ENCODE measurements around the gene F12. TPM values are rescaled to one million over a fixed set of nuclear protein-coding genes. Genes with fewer than 3 reads are reported as not detected.

Gene F12
- total and polyA plus RNA-seq, 2 donors, result 0.19 to 1.2 TPM

DNA sequence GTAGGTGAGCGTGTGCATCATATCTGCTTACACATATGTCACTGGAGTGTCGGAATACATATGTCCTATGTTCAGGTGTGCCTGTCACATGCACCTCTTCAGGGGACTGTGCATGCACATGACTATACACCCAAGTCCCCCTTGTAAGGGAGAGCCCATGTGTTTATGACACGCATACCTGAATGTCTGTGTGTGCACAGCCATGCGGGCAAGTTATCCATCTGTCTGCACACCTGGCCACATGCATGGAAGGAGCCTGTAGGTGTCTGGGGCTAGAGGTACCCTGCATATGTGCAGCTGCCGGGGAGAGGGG lies 52.3 kb downstream of the F12 start:
- no peak for DNase-seq (ENCODE audit: low read depth in 6 of 9, low spot score in 9 of 9)
- peak overlapping the region; percentile 87 to 91 for H3K27ac ChIP-seq (ENCODE audit: low read depth in 1 of 2, low read length in 1 of 2)
- peak overlapping the region in 1 of 2 donors; percentile 85 for H3K4me3 ChIP-seq (ENCODE audit: low read length in 2 of 2)
- no peaks in the 10 kb centered on the region for H3K27me3 ChIP-seq (ENCODE audit: control insufficient read depth in 2 of 2, insufficient read depth in 1 of 2, low read length in 1 of 2)
- peaks cover 0 to 6% of the 10 kb centered on the region in 2 donors for H3K36me3 ChIP-seq (ENCODE audit: control insufficient read depth in 2 of 2, insufficient read depth in 2 of 2, low read length in 1 of 2)
- peaks cover 56 to 74% of the 10 kb centered on the region in 2 donors for H3K4me1 ChIP-seq (ENCODE audit: control insufficient read depth in 2 of 2, insufficient read depth in 2 of 2, low read length in 2 of 2)
- WGBS, result 49% methylated on average over 5 of the region's 5 CpGs
- peaks cover 0 to 14% of the 10 kb centered on the region in 2 donors for H3K9me3 ChIP-seq (ENCODE audit: control insufficient read depth in 2 of 2, insufficient read depth in 1 of 2, low read length in 1 of 2)

DNA sequence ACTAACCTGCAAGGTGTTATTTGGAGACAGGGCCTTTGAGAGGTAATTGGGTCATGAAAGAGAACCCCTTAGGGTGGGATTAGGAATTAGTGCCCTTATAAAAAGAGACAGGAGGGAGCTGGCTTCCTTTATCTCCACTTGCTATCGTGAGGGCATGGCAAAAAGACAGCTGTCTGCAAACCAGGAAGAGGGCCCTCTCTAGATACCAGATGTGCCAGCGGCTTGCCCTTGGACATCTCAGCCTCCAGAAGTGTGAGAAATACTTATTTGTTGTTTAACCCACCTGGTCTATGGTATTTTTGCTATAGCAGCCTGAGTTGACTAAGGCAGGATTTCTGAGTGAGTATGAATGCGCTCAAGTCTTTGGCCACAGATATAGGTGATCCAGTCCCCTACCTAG lies 52.6 kb downstream of the F12 start:
- peaks cover 54 to 74% of the 10 kb centered on the region in 2 donors for H3K4me1 ChIP-seq (ENCODE audit: control insufficient read depth in 2 of 2, insufficient read depth in 2 of 2, low read length in 2 of 2)
- peak overlapping the region; percentile 87 to 91 for H3K27ac ChIP-seq (ENCODE audit: low read depth in 1 of 2, low read length in 1 of 2)
- no peak overlapping the region for H3K4me3 ChIP-seq (ENCODE audit: low read length in 2 of 2)

DNA sequence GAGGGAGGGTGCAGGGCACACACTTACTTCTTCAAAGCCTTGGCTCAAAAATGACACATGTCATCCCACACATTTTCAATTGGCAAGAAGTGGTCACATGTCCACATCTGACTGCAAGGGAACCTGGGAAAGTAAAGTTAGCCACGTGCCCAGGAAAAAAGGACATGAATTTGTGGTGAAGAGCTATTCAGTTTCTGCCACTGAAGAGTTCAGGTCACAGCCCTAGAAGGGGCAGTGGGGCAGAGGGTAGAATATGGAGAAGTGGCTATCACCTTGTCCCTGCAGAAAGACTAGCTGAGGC lies 53.5 kb downstream of the F12 start:
- Histone ChIP-seq H3K4me1 (ENCODE audit: control insufficient read depth in 2 of 2, insufficient read depth in 2 of 2, low read length in 2 of 2) (peaks cover 44 to 71% of the 10 kb centered on the region in 2 donors), H3K27ac (ENCODE audit: low read depth in 1 of 2, low read length in 1 of 2) (peak overlapping the region in 1 of 2 donors; percentile 87), H3K36me3 (ENCODE audit: control insufficient read depth in 2 of 2, insufficient read depth in 2 of 2, low read length in 1 of 2) (peaks cover 0 to 6% of the 10 kb centered on the region in 2 donors), H3K9me3 (ENCODE audit: control insufficient read depth in 2 of 2, insufficient read depth in 1 of 2, low read length in 1 of 2) (peaks cover 0 to 16% of the 10 kb centered on the region in 2 donors), H3K27me3 (ENCODE audit: control insufficient read depth in 2 of 2, insufficient read depth in 1 of 2, low read length in 1 of 2) (no peaks in the 10 kb centered on the region), H3K4me3 (ENCODE audit: low read length in 2 of 2) (no peak overlapping the region)
- WGBS, result 15% methylated on average over 1 of the region's 1 CpG
- no peak for DNase-seq (ENCODE audit: low read depth in 6 of 9, low spot score in 9 of 9)

More for the DNA sequence above, 52.6 kb downstream of the F12 start:
- H3K27me3 ChIP-seq (ENCODE audit: control insufficient read depth in 2 of 2, insufficient read depth in 1 of 2, low read length in 1 of 2), result no peaks in the 10 kb centered on the region
- H3K36me3 ChIP-seq (ENCODE audit: control insufficient read depth in 2 of 2, insufficient read depth in 2 of 2, low read length in 1 of 2), result peaks cover 0 to 6% of the 10 kb centered on the region in 2 donors
- WGBS, result 33% methylated on average over 3 of the region's 3 CpGs
- H3K9me3 ChIP-seq (ENCODE audit: control insufficient read depth in 2 of 2, insufficient read depth in 1 of 2, low read length in 1 of 2), result peaks cover 0 to 16% of the 10 kb centered on the region in 2 donors
- DNase-seq (ENCODE audit: low read depth in 6 of 9, low spot score in 9 of 9), result peak in 1 of 9 donors; percentile 53

DNA sequence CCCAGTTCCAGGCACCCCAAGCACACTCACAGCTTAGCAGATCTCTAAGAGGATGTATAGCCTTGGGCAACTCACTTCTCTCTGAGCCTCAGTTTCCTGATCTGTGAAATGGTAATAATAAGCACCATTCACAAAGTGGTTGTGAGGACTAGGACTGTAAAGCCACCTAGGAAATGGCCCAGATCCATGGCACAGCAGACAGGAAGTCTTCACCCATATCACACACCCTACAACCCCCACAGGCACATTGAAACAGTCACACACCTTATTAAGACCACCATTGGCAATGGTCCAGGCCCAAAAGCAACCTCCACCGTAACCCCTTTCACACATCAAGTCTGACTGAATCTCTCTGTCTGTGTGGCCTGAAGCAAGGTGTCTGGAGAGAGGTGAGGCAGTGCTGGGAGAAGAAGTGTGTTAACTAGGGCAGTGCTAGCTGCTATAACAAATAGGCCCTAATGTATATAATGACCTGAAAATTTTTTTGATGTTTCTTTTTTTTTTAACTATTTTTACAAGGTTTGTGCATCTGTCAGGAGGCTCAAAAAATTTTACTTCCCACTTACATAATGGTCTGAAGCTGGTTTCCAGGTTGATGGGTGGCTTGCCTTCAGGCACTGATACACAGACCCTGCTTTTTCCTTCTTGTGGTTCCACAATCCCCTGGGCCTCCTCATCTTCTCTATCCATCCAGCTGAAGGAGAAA lies 54.0 kb downstream of the F12 start:
- Histone ChIP-seq H3K4me1 (ENCODE audit: control insufficient read depth in 2 of 2, insufficient read depth in 2 of 2, low read length in 2 of 2) (peaks cover 47 to 73% of the 10 kb centered on the region in 2 donors), H3K9me3 (ENCODE audit: control insufficient read depth in 2 of 2, insufficient read depth in 1 of 2, low read length in 1 of 2) (peaks cover 0 to 16% of the 10 kb centered on the region in 2 donors), H3K27me3 (ENCODE audit: control insufficient read depth in 2 of 2, insufficient read depth in 1 of 2, low read length in 1 of 2) (no peaks in the 10 kb centered on the region), H3K27ac (ENCODE audit: low read depth in 1 of 2, low read length in 1 of 2) (peak overlapping the region in 1 of 2 donors; percentile 87), H3K4me3 (ENCODE audit: low read length in 2 of 2) (no peak overlapping the region), H3K36me3 (ENCODE audit: control insufficient read depth in 2 of 2, insufficient read depth in 2 of 2, low read length in 1 of 2) (peaks cover 0 to 6% of the 10 kb centered on the region in 2 donors)
- 50% methylated on average over 1 of the region's 1 CpG for WGBS
- no peak for DNase-seq (ENCODE audit: low read depth in 6 of 9, low spot score in 9 of 9)

DNA sequence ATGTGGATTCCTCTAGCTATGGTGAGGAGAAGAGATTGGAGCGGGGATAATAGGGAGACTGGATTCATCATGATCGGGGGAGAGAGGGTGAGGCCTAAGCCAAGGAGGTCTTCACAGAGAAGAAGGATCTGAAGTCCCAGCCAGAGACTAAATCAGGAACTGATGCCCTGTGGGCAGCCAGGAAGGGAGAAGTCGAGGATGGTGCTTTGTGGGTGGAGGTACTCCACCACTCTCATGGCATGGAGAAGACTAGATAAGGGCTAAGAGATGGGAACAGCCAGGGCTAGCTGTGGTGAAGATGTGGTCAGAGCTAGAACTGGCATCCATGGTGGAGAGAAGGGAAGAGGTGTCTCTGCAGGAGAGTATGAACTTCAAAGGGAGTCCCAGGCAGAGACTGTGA lies 54.7 kb downstream of the F12 start:
- 73% methylated on average over 3 of the region's 3 CpGs for WGBS
- peaks cover 0 to 16% of the 10 kb centered on the region in 2 donors for H3K9me3 ChIP-seq (ENCODE audit: control insufficient read depth in 2 of 2, insufficient read depth in 1 of 2, low read length in 1 of 2)
- no peak overlapping the region for H3K4me3 ChIP-seq (ENCODE audit: low read length in 2 of 2)
- no peak for DNase-seq (ENCODE audit: low read depth in 6 of 9, low spot score in 9 of 9)
- H3K4me1 ChIP-seq (ENCODE audit: control insufficient read depth in 2 of 2, insufficient read depth in 2 of 2, low read length in 2 of 2), result peaks cover 46 to 73% of the 10 kb centered on the region in 2 donors
- H3K27me3 ChIP-seq (ENCODE audit: control insufficient read depth in 2 of 2, insufficient read depth in 1 of 2, low read length in 1 of 2), result no peaks in the 10 kb centered on the region
- H3K27ac ChIP-seq (ENCODE audit: low read depth in 1 of 2, low read length in 1 of 2), result no peak overlapping the region
- peaks cover 4 to 6% of the 10 kb centered on the region in 2 donors for H3K36me3 ChIP-seq (ENCODE audit: control insufficient read depth in 2 of 2, insufficient read depth in 2 of 2, low read length in 1 of 2)

DNA sequence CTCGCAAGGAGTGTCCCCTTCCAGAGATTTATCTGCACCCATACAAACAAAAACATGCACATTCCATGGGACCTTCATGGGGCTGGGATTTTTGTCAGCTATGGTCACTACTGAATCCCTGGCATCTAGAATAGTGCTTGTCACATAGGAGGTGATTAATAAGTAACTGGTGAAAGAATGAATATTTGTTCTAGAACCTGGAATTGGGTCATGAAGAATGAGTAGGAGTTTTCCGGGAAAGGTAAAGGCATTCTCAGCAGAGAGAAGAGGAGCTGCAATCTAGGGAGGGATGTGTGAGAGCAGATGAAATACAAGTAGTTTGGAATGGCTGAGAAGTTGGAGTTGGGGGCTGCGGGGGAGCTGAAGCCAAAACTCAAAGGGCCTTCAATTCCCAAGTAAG lies 55.1 kb downstream of the F12 start:
- 98% methylated on average over 3 of the region's 3 CpGs for WGBS
- peaks cover 0 to 16% of the 10 kb centered on the region in 2 donors for H3K9me3 ChIP-seq (ENCODE audit: control insufficient read depth in 2 of 2, insufficient read depth in 1 of 2, low read length in 1 of 2)
- H3K27me3 ChIP-seq (ENCODE audit: control insufficient read depth in 2 of 2, insufficient read depth in 1 of 2, low read length in 1 of 2), result no peaks in the 10 kb centered on the region
- peaks cover 3 to 9% of the 10 kb centered on the region in 2 donors for H3K36me3 ChIP-seq (ENCODE audit: control insufficient read depth in 2 of 2, insufficient read depth in 2 of 2, low read length in 1 of 2)
- H3K4me1 ChIP-seq (ENCODE audit: control insufficient read depth in 2 of 2, insufficient read depth in 2 of 2, low read length in 2 of 2), result peaks cover 42 to 68% of the 10 kb centered on the region in 2 donors
- no peak overlapping the region for H3K27ac ChIP-seq (ENCODE audit: low read depth in 1 of 2, low read length in 1 of 2)
- no peak overlapping the region for H3K4me3 ChIP-seq (ENCODE audit: low read length in 2 of 2)
- DNase-seq (ENCODE audit: low read depth in 6 of 9, low spot score in 9 of 9), result no peak

DNA sequence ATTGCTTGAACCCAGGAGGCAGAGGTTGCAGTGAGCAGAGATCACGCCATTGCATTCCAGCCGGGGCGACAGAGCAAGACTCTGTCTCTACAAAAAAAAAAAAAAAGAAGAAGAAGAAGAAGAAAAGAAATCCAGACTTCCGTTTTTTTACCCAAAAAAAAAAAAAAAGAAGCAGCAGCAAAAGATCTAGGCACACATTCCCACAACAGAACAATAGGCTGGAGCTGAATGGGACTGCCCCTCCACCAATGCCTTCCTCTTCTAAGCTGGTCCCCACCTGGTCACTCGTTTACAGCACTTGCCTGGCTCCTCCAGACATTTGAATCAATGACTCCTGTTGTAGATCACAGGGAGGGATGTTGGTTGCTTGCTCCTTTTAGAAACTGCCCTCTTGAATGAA lies 56.3 kb downstream of the F12 start:
- no peak for DNase-seq (ENCODE audit: low read depth in 6 of 9, low spot score in 9 of 9)

More for the DNA sequence above, 56.3 kb downstream of the F12 start:
- Histone ChIP-seq H3K27me3 (ENCODE audit: control insufficient read depth in 2 of 2, insufficient read depth in 1 of 2, low read length in 1 of 2) (no peaks in the 10 kb centered on the region), H3K36me3 (ENCODE audit: control insufficient read depth in 2 of 2, insufficient read depth in 2 of 2, low read length in 1 of 2) (peaks cover 6 to 12% of the 10 kb centered on the region in 2 donors), H3K27ac (ENCODE audit: low read depth in 1 of 2, low read length in 1 of 2) (no peak overlapping the region), H3K9me3 (ENCODE audit: control insufficient read depth in 2 of 2, insufficient read depth in 1 of 2, low read length in 1 of 2) (peaks cover 0 to 12% of the 10 kb centered on the region in 2 donors), H3K4me1 (ENCODE audit: control insufficient read depth in 2 of 2, insufficient read depth in 2 of 2, low read length in 2 of 2) (peaks cover 34 to 60% of the 10 kb centered on the region in 2 donors), H3K4me3 (ENCODE audit: low read length in 2 of 2) (no peak overlapping the region)
- 69% methylated on average over 5 of the region's 5 CpGs for WGBS

Other genes starting within 250 kb of the F12 start
- 15.9 TPM for gene RAB24, start 105.8 kb downstream of the F12 start, total RNA-seq
- gene RAB24, start 105.8 kb downstream of the F12 start, polyA plus RNA-seq, result 82.8 TPM
- gene PRELID1, start 105.8 kb downstream of the F12 start, total RNA-seq, result 105 TPM
- 79.1 TPM for gene PRELID1, start 105.8 kb downstream of the F12 start, polyA plus RNA-seq
- gene MXD3, start 97.7 kb downstream of the F12 start, total RNA-seq, result 44.8 TPM
- gene MXD3, start 97.7 kb downstream of the F12 start, polyA plus RNA-seq, result 16.1 TPM
- 117 TPM for gene LMAN2, start 57.9 kb downstream of the F12 start, total RNA-seq
- 95.3 TPM for gene LMAN2, start 57.9 kb downstream of the F12 start, polyA plus RNA-seq
- 49.5 TPM for gene RGS14, start 51.6 kb downstream of the F12 start, total RNA-seq
- gene RGS14, start 51.6 kb downstream of the F12 start, polyA plus RNA-seq, result 52.7 TPM
- gene SLC34A1, start 25.1 kb downstream of the F12 start, total RNA-seq, result 0.05 TPM
- gene SLC34A1, start 25.1 kb downstream of the F12 start, polyA plus RNA-seq, result 0.02 TPM
- not detected for gene PFN3, start 8.9 kb downstream of the F12 start, total RNA-seq
- not detected for gene PFN3, start 8.9 kb downstream of the F12 start, polyA plus RNA-seq
- 57.4 TPM for gene GRK6, start 17.1 kb upstream of the F12 start, total RNA-seq
- gene GRK6, start 17.1 kb upstream of the F12 start, polyA plus RNA-seq, result 36.3 TPM
- 3.6 TPM for gene PRR7, start 37.2 kb upstream of the F12 start, total RNA-seq
- gene PRR7, start 37.2 kb upstream of the F12 start, polyA plus RNA-seq, result 1.6 TPM
- 32.3 TPM for gene DBN1, start 64.1 kb upstream of the F12 start, total RNA-seq
- gene DBN1, start 64.1 kb upstream of the F12 start, polyA plus RNA-seq, result 34.3 TPM
- 10.8 TPM for gene PDLIM7, start 88.0 kb upstream of the F12 start, total RNA-seq
- 61.9 TPM for gene PDLIM7, start 88.0 kb upstream of the F12 start, polyA plus RNA-seq
- gene DOK3, start 100.3 kb upstream of the F12 start, total RNA-seq, result 3.3 TPM
- gene DOK3, start 100.3 kb upstream of the F12 start, polyA plus RNA-seq, result 13.4 TPM
- gene DDX41, start 107.4 kb upstream of the F12 start, total RNA-seq, result 78.0 TPM
- 71.3 TPM for gene DDX41, start 107.4 kb upstream of the F12 start, polyA plus RNA-seq
- gene FAM193B, start 145.0 kb upstream of the F12 start, total RNA-seq, result 41.7 TPM
- gene FAM193B, start 145.0 kb upstream of the F12 start, polyA plus RNA-seq, result 527 TPM
- 37.9 TPM for gene TMED9, start 182.6 kb upstream of the F12 start, total RNA-seq
- 104 TPM for gene TMED9, start 182.6 kb upstream of the F12 start, polyA plus RNA-seq
- gene B4GALT7, start 190.6 kb upstream of the F12 start, total RNA-seq, result 14.1 TPM
- 29.1 TPM for gene B4GALT7, start 190.6 kb upstream of the F12 start, polyA plus RNA-seq